Measurements from ENCODE around the gene RBMS3.

- TF ChIP-seq CTCF (IDR thresholded peaks at IDR 0.05): no peak
- no peak for TF ChIP-seq POLR2A (IDR thresholded peaks at IDR 0.05)
These were observed 3.6 kb downstream of the RBMS3 start for GRCh38 chr3:29284497-29284896.
